ENCODE results near the gene LRP1B.

Gene LRP1B

GRCh38 chr2:140873915-140874531, 1256.8 kb downstream of the LRP1B start:
- in situ Hi-C loops (cut with MboI; ENCODE audit: low sequenced_read_pairs): no loop called here

GRCh38 chr2:140869925-140870324, 1260.9 kb downstream of the LRP1B start:
- in situ Hi-C loops (cut with MboI; ENCODE audit: low sequenced_read_pairs): no loop called here

- in situ Hi-C loops (cut with MboI; ENCODE audit: low sequenced_read_pairs): no loop called here
Measured at GRCh38 chr2:140869107-140869506, 1261.7 kb downstream of the LRP1B start.

GRCh38 chr2:140865837-140866236, 1265.0 kb downstream of the LRP1B start:
- in situ Hi-C loops (cut with MboI; ENCODE audit: low sequenced_read_pairs): no loop called here

- in situ Hi-C loops (cut with MboI; ENCODE audit: low sequenced_read_pairs): no loop called here
Measured at GRCh38 chr2:140863713-140864112, 1267.1 kb downstream of the LRP1B start.

- in situ Hi-C loops (cut with MboI; ENCODE audit: low sequenced_read_pairs): no loop called here
Measured at GRCh38 chr2:140862181-140862580, 1268.6 kb downstream of the LRP1B start.

- in situ Hi-C loops (cut with MboI; ENCODE audit: low sequenced_read_pairs): no loop called here
Measured at GRCh38 chr2:140861666-140862065, 1269.2 kb downstream of the LRP1B start.

- in situ Hi-C loops (cut with MboI; ENCODE audit: low sequenced_read_pairs): no loop called here
Measured at GRCh38 chr2:140855471-140855870, 1275.3 kb downstream of the LRP1B start.

GRCh38 chr2:140851258-140851981, 1279.4 kb downstream of the LRP1B start:
- in situ Hi-C loops (cut with MboI; ENCODE audit: low sequenced_read_pairs): no loop called here

GRCh38 chr2:140843186-140843585, 1287.6 kb downstream of the LRP1B start:
- in situ Hi-C loops (cut with MboI; ENCODE audit: low sequenced_read_pairs): no loop called here

- in situ Hi-C loops (cut with MboI; ENCODE audit: low sequenced_read_pairs): no loop called here
Measured at GRCh38 chr2:140842110-140842509, 1288.7 kb downstream of the LRP1B start.

GRCh38 chr2:140841141-140841540, 1289.7 kb downstream of the LRP1B start:
- in situ Hi-C loops (cut with MboI; ENCODE audit: low sequenced_read_pairs): no loop called here

GRCh38 chr2:140836826-140837225, 1294.0 kb downstream of the LRP1B start:
- in situ Hi-C loops (cut with MboI; ENCODE audit: low sequenced_read_pairs): no loop called here

GRCh38 chr2:140835079-140835478, 1295.7 kb downstream of the LRP1B start:
- in situ Hi-C loops (cut with MboI; ENCODE audit: low sequenced_read_pairs): no loop called here

- in situ Hi-C loops (cut with MboI; ENCODE audit: low sequenced_read_pairs): no loop called here
Measured at GRCh38 chr2:140814141-140814540, 1316.7 kb downstream of the LRP1B start.

GRCh38 chr2:140808820-140809219, 1322.0 kb downstream of the LRP1B start:
- in situ Hi-C loops (cut with MboI; ENCODE audit: low sequenced_read_pairs): no loop called here

- in situ Hi-C loops (cut with MboI; ENCODE audit: low sequenced_read_pairs): no loop called here
Measured at GRCh38 chr2:140808211-140808610, 1322.6 kb downstream of the LRP1B start.

GRCh38 chr2:140804700-140805260, 1326.0 kb downstream of the LRP1B start:
- in situ Hi-C loops (cut with MboI; ENCODE audit: low sequenced_read_pairs): no loop called here

GRCh38 chr2:140801311-140801710, 1329.5 kb downstream of the LRP1B start:
- in situ Hi-C loops (cut with MboI; ENCODE audit: low sequenced_read_pairs): no loop called here

- in situ Hi-C loops (cut with MboI; ENCODE audit: low sequenced_read_pairs): no loop called here
Measured at GRCh38 chr2:140797718-140798117, 1333.1 kb downstream of the LRP1B start.

- in situ Hi-C loops (cut with MboI; ENCODE audit: low sequenced_read_pairs): no loop called here
Measured at GRCh38 chr2:140791802-140792201, 1339.0 kb downstream of the LRP1B start.

- in situ Hi-C loops (cut with MboI; ENCODE audit: low sequenced_read_pairs): no loop called here
Measured at GRCh38 chr2:140786585-140786984, 1344.2 kb downstream of the LRP1B start.
